ENCODE results near the gene FAM120A. TPM values are rescaled to one million over a fixed set of nuclear protein-coding genes. Genes with fewer than 3 reads are reported as not detected.

Gene FAM120A
- total and polyA plus RNA-seq, 9 of the 15 experiments (the other 6 are each of a cell fraction or from before 2014, with no cell fraction given) = 8.7 to 71.0 (median 42.2) TPM

GRCh38 chr9:93613174-93613573 lies 161.7 kb downstream of the FAM120A start:
- ATAC-seq = no peak
- no peaks in the 10 kb centered on the region for H3K9me3 ChIP-seq (replicated peaks; ENCODE audit: control insufficient read depth, insufficient read depth, low read depth, low read length)
- no peak overlapping the region for H3K9ac ChIP-seq (ENCODE audit: insufficient read depth in 1 of 2, low read depth in 2 of 2, low read length in 2 of 2)
- H2AFZ ChIP-seq (ENCODE audit: low read depth, low read length) = no peak overlapping the region
- CTCF ChIA-PET (ENCODE audit: low intra/inter-chr PET ratio) = no interaction called here
- no peaks in the 10 kb centered on the region for H3K36me3 ChIP-seq (ENCODE audit: control insufficient read depth, insufficient read depth, low read length)
- WGBS (ENCODE audit: insufficient coverage, low coverage, missing lambda C conversion rate) = 52% methylated on average over 5 of the region's 5 CpGs
- POLR2A ChIA-PET = no interaction called here
- H3K4me2 ChIP-seq (ENCODE audit: insufficient read depth, low read length) = no peak overlapping the region
- H3K79me2 ChIP-seq (ENCODE audit: control insufficient read depth, insufficient read depth, low read length) = no peaks in the 10 kb centered on the region
- H3K9me1 ChIP-seq (ENCODE audit: control insufficient read depth, insufficient read depth, low read length) = peaks cover 3% of the 10 kb centered on the region
- FAIRE-seq = no peak
- H3K27ac ChIP-seq (ENCODE audit: extremely low read depth, low read depth, low read length) = no peak overlapping the region
- TF ChIP-seq ATF6 (CRISPR knock-in tag; IDR thresholded peaks at IDR 0.05) (no peak), DMBX1 (CRISPR knock-in tag; IDR thresholded peaks at IDR 0.05; ENCODE audit: borderline replicate concordance) (no peak), SNIP1 (IDR thresholded peaks at IDR 0.05; ENCODE audit: low read depth) (no peak), EGR1 (conservative IDR thresholded peaks at IDR 0.05) (no peak), IRF2 (CRISPR knock-in tag; IDR thresholded peaks at IDR 0.05) (no peak), RREB1 (CRISPR knock-in tag; IDR thresholded peaks at IDR 0.05) (no peak), ZBTB1 (CRISPR knock-in tag; IDR thresholded peaks at IDR 0.05; ENCODE audit: borderline replicate concordance, low read depth) (no peak), MBD2 (IDR thresholded peaks at IDR 0.05; ENCODE audit: borderline replicate concordance, low read depth) (no peak), ZZZ3 (IDR thresholded peaks at IDR 0.05) (no peak), HLTF (IDR thresholded peaks at IDR 0.05) (no peak), SLC30A9 (CRISPR knock-in tag; IDR thresholded peaks at IDR 0.05) (no peak), E2F5 (CRISPR knock-in tag; IDR thresholded peaks at IDR 0.05) (no peak), CBX2 (IDR thresholded peaks at IDR 0.05; ENCODE audit: insufficient read depth, low read length, poor library complexity, severe bottlenecking) (no peak), XRCC5 (IDR thresholded peaks at IDR 0.05; ENCODE audit: low read depth, low read length) (no peak)
- no peaks in the 10 kb centered on the region for H3K27me3 ChIP-seq (ENCODE audit: control insufficient read depth in 2 of 2, insufficient read depth in 2 of 2, low read length in 2 of 2)
- no peak overlapping the region for H3K4me3 ChIP-seq
- DNase-seq (ENCODE audit: extremely low read depth in 1 of 4, low spot score in 3 of 4) = no peak
- intact Hi-C loops (cut with micrococcal nuclease) = no loop called here
- in situ Hi-C loops (cut with MboI) = no loop called here
- BruUV-seq (replicated peaks) = no TSS peak
- peaks cover 4% of the 10 kb centered on the region; the same call in 1 of the 2 replicates for H4K20me1 ChIP-seq (replicated peaks; ENCODE audit: control insufficient read depth, insufficient read depth, low read length)
- no peaks in the 10 kb centered on the region for H3K4me1 ChIP-seq (replicated peaks in 1 of 2; ENCODE audit: control insufficient read depth in 2 of 2, insufficient read depth in 2 of 2, low read length in 2 of 2)
